ENCODE data around the gene JCAD.
A peak's percentile ranks its signal among the peaks of the same experiment; 100 is the strongest.

The JCAD gene

DNA sequence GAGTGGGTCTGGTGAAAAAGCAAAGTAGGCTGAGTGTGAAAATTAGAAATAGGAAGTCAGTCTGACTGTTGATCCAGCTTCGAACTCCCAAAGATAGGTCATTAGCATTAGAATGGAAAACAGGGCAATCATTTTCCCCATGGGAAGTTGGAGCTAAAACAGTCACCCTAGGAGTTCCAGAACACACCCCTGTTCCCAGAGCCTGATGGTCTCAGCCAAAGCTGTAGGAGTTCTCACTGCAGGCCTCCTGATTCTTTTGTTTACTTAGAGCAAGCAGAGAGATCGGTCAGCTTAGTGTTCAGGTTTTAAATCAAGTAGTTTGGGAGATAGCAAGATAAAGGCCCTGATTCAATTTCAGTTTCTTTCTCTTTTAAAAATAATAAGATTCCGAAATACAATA lies 28.8 kb upstream of the JCAD start:
- ATAC-seq (replicated peaks): no peak
- no peak for DNase-seq
- peaks cover 0 to 3% of the 10 kb centered on the region in 2 donors for H3K4me1 Mint-ChIP-seq (ENCODE audit: low read depth in 2 of 2)
- no peaks in the 10 kb centered on the region for H3K36me3 Mint-ChIP-seq (ENCODE audit: insufficient read depth)
- no peaks in the 10 kb centered on the region for H3K9me3 Mint-ChIP-seq
- H3K4me3 Mint-ChIP-seq: no peak overlapping the region
- H3K27ac Mint-ChIP-seq: no peak overlapping the region
- H3K27me3 Mint-ChIP-seq: peaks cover 22 to 32% of the 10 kb centered on the region in 2 donors

DNA sequence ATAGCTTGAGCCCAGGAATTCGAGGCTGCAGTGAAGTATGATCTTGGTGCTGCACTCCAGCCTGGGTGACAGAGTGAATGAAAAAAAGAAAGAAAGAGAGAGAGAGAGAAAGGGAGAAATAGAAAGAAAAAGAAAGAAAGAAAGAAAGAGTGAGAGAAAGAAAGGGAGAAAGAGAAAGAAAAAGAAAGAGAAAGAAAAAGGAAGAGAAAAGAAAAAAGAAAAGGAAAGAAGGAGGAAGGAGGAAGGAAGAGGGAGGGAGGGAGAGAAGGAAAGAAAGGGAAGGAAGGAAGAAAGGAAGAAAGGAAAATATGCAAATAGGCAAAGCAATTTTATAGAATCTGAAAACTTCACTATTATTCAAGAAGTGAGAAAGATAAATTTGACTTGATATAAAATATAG lies 24.5 kb upstream of the JCAD start:
- no peak for ATAC-seq (replicated peaks)
- peak overlapping the region in 1 of 2 donors; percentile 36 for H3K27ac Mint-ChIP-seq
- H3K27me3 Mint-ChIP-seq: peaks cover 40 to 45% of the 10 kb centered on the region in 2 donors
- H3K9me3 Mint-ChIP-seq: no peaks in the 10 kb centered on the region
- H3K4me3 Mint-ChIP-seq: no peak overlapping the region
- peaks cover 0 to 3% of the 10 kb centered on the region in 2 donors for H3K4me1 Mint-ChIP-seq (ENCODE audit: low read depth in 2 of 2)
- no peak for DNase-seq
- H3K36me3 Mint-ChIP-seq (ENCODE audit: insufficient read depth): no peaks in the 10 kb centered on the region

DNA sequence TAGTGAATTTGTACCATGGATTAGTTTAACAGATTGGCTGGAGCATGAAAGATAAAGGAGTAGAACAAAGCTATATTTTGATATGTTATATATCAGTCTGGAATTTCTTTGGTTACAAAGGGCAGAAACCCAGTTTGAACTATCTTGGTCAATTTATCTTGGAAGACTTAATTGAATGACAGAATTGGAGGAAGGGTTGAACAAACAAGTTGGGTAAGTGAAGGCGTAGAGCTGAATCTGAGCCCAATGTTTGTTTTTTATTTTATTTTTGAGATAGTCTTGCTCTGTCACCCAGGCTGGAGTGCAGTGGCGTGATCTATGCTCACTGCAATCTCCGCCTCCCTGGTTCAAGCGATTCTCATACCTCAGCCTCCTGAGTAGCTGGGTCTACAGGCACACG lies 21.8 kb upstream of the JCAD start:
- Mint-ChIP-seq H3K27ac (no peak overlapping the region), H3K4me3 (no peak overlapping the region), H3K9me3 (no peaks in the 10 kb centered on the region), H3K27me3 (peaks cover 52 to 71% of the 10 kb centered on the region in 2 donors), H3K4me1 (ENCODE audit: low read depth in 2 of 2) (peaks cover 0 to 3% of the 10 kb centered on the region in 2 donors), H3K36me3 (ENCODE audit: insufficient read depth) (no peaks in the 10 kb centered on the region)
- DNase-seq (no peak), ATAC-seq (replicated peaks) (no peak)

DNA sequence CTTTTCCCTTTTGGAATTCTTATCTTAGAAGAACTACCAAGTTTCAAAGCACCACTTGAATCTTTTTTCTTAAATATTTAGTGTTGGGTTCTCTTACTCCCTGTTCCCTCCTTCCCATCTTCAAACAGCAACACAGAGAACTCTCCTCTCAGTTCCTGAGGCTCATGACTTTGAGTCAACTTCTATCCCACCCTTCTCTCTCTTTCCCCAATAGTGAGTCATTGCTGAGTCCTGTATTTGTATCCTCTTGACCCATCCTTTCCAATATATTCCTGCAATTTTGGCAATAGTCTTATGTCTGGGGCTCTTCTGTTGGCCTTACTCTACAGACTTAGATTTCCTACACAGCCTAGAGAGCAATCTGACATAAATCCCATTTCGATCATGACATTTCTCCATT lies 20.8 kb upstream of the JCAD start:
- H3K9me3 Mint-ChIP-seq: no peaks in the 10 kb centered on the region
- H3K4me1 Mint-ChIP-seq (ENCODE audit: low read depth in 2 of 2): peaks cover 0 to 3% of the 10 kb centered on the region in 2 donors
- no peak overlapping the region for H3K27ac Mint-ChIP-seq
- no peaks in the 10 kb centered on the region for H3K36me3 Mint-ChIP-seq (ENCODE audit: insufficient read depth)
- H3K4me3 Mint-ChIP-seq: no peak overlapping the region
- no peak for ATAC-seq (replicated peaks)
- no peak for DNase-seq
- peaks cover 53 to 72% of the 10 kb centered on the region in 2 donors for H3K27me3 Mint-ChIP-seq

DNA sequence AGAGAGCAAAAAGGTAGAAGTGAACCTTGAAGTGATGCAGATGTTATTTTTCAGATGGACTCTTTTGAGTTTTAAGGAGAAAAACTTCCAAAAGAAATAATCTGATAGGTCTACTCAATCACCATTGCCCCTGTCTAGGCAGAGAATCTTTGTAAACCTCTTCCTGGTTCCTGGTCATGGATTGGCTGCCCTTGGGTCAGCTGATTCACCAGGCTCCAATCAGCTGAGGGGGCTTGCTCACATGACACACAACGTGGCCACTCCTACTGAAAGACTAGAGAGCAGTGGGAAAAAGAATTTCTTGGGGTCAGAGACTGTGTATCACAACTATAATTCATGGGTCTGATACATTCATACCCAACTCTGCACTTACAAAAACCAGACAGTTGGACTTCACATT lies 20.0 kb upstream of the JCAD start:
- peaks cover 0 to 3% of the 10 kb centered on the region in 2 donors for H3K4me1 Mint-ChIP-seq (ENCODE audit: low read depth in 2 of 2)
- H3K27me3 Mint-ChIP-seq: peaks cover 45 to 69% of the 10 kb centered on the region in 2 donors
- DNase-seq: no peak
- H3K9me3 Mint-ChIP-seq: no peaks in the 10 kb centered on the region
- no peak overlapping the region for H3K27ac Mint-ChIP-seq
- ATAC-seq (replicated peaks): no peak
- H3K36me3 Mint-ChIP-seq (ENCODE audit: insufficient read depth): no peaks in the 10 kb centered on the region
- H3K4me3 Mint-ChIP-seq: no peak overlapping the region

DNA sequence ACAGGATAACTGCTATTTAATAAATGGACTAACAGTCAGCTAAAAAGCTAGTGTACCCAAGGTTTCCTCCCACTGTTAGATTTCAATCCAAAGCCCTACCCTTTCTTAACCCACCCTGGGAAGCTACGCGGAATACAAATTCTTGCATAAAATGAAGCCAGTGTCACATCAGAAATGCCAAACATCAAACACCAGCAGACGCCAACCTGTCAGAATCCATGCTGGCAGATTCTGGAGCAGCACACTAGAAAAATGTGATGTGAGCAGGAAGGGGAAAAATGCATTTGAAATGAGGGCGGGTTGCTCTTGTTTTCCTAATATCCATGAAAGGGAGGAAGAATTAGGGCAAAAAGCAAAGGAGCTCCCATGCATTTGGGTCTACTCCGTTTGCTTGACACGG lies 16.1 kb upstream of the JCAD start:
- no peak for DNase-seq
- H3K36me3 Mint-ChIP-seq (ENCODE audit: insufficient read depth): no peaks in the 10 kb centered on the region

DNA sequence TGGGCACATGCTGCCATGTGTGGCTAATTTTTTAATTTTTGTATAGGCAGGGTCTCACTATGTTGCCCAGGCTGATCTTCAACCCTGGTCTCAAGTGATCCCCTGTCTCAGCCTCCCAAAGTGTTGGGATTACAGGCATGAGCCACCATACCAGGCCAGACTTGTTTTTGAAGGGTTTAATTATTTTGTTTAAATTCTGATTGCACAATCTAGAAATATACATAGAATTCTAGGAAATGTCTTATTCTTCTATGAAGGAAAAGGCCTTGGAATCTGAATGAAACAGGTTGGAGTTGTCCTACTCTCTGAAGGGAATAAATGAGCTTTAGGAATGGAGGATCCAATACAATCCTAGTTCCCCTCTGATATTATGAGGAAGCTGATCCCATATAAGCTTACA lies 15.5 kb upstream of the JCAD start:
- DNase-seq: no peak
- H3K9me3 Mint-ChIP-seq: no peaks in the 10 kb centered on the region
- no peaks in the 10 kb centered on the region for H3K4me1 Mint-ChIP-seq (ENCODE audit: low read depth in 2 of 2)
- no peak for ATAC-seq (replicated peaks)
- H3K27me3 Mint-ChIP-seq: peaks cover 18 to 57% of the 10 kb centered on the region in 2 donors
- no peaks in the 10 kb centered on the region for H3K36me3 Mint-ChIP-seq (ENCODE audit: insufficient read depth)
- no peak overlapping the region for H3K4me3 Mint-ChIP-seq
- H3K27ac Mint-ChIP-seq: no peak overlapping the region

More for the DNA sequence above, 16.1 kb upstream of the JCAD start:
- H3K4me1 Mint-ChIP-seq (ENCODE audit: low read depth in 2 of 2): no peaks in the 10 kb centered on the region
- no peak for ATAC-seq (replicated peaks)
- H3K27me3 Mint-ChIP-seq: peaks cover 24 to 57% of the 10 kb centered on the region in 2 donors
- H3K9me3 Mint-ChIP-seq: no peaks in the 10 kb centered on the region
- no peak overlapping the region for H3K27ac Mint-ChIP-seq
- H3K4me3 Mint-ChIP-seq: no peak overlapping the region

DNA sequence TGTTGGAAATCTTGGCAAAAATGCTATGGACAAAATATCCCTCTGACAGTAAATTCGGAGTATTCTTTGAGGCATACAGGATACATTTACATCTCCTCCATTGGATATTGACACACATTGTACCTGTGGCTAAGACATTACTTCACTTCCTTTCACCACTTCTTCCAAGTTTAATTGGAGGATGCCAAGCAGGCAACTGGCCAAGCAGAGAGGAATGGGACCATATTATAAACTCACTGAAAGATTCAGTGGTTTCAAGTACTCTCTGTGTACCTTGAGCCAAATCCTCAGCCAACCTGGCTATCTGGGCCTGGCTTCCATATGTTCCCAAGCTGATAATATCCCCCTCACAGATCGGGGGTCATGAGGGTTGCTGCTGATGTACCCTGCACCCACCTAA lies 14.7 kb upstream of the JCAD start:
- no peak for ATAC-seq (replicated peaks)
- Mint-ChIP-seq H3K4me1 (ENCODE audit: low read depth in 2 of 2) (no peaks in the 10 kb centered on the region), H3K27me3 (peaks cover 17 to 56% of the 10 kb centered on the region in 2 donors), H3K4me3 (no peak overlapping the region), H3K27ac (no peak overlapping the region), H3K9me3 (no peaks in the 10 kb centered on the region), H3K36me3 (ENCODE audit: insufficient read depth) (no peaks in the 10 kb centered on the region)
- DNase-seq: no peak

DNA sequence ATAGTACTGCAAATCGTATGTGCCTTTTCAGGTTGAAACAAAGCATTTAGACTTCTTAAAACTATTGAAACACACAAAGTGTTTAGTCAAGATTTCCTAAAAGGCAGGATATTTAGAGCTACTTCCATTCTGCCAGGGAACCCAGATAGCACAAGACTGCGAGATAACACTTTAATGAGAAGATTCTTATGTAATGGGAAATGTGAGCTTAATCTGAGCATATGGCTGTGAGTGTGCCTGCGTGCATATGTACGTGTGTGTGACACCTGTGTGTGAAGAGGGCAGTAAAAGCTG lies 14.3 kb upstream of the JCAD start:
- Mint-ChIP-seq H3K9me3 (no peaks in the 10 kb centered on the region), H3K4me3 (no peak overlapping the region), H3K36me3 (ENCODE audit: insufficient read depth) (no peaks in the 10 kb centered on the region), H3K27me3 (peaks cover 17 to 54% of the 10 kb centered on the region in 2 donors), H3K4me1 (ENCODE audit: low read depth in 2 of 2) (no peaks in the 10 kb centered on the region), H3K27ac (no peak overlapping the region)
- ATAC-seq (replicated peaks) (no peak), DNase-seq (no peak)

DNA sequence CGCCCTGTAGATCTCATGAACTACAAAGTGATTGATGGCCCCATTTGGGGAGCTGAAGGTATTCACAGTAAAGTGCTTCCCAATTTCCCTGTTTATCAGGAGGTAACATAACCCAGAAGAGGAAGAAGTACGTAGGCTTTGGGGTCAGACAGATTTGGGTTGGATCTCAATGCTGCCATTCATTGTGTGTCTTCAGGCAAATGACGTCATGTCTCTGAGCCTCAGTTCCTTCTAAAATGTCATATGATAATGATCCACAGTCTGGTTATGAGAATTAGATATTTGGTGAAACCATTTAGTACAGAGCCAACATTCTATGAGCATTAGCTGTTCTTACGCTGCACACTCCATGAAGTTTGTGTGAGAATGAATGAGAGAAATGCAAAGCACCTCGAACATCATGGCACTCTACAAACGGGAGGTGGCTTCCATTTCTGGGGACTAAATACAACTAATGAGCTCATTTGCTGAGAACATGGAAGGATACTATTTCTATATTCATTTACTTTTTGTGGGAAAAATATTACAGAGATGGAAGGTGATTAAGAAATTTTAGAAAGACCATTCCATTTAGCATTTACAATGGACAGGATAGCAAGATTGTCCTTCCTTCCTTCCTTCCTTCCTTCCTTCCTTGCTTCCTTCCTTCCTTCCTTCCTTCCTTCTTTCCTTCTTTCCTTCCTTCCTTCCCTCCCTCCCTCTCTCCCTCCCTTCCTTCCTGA lies 13.8 kb upstream of the JCAD start:
- H3K9me3 Mint-ChIP-seq: no peaks in the 10 kb centered on the region
- H3K27me3 Mint-ChIP-seq: peaks cover 12 to 49% of the 10 kb centered on the region in 2 donors
- no peak overlapping the region for H3K4me3 Mint-ChIP-seq
- H3K4me1 Mint-ChIP-seq (ENCODE audit: low read depth in 2 of 2): no peaks in the 10 kb centered on the region
- DNase-seq: no peak
- H3K27ac Mint-ChIP-seq: no peak overlapping the region
- ATAC-seq (replicated peaks): no peak
- H3K36me3 Mint-ChIP-seq (ENCODE audit: insufficient read depth): no peaks in the 10 kb centered on the region

DNA sequence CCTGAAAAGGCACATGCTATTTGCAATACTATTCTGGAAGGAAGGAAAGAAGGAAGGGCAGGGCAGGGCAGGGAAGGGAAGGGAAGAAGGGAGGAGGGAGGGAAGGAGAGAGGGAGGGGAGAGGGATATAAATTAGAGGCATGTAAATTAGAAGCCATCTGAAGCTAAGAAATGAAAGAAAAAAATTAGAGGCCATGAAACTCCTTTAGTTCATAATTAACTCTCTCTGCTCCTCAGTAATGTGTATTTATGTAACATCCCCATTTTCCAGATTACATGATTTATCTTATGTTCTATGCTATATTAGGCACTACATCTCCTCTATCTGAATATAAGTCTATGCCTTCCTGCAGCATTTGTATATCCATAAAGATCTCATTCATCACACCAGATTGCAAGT lies 12.7 kb upstream of the JCAD start:
- no peak overlapping the region for H3K27ac Mint-ChIP-seq
- H3K4me3 Mint-ChIP-seq: no peak overlapping the region
- no peaks in the 10 kb centered on the region for H3K4me1 Mint-ChIP-seq (ENCODE audit: low read depth in 2 of 2)
- H3K9me3 Mint-ChIP-seq: no peaks in the 10 kb centered on the region
- ATAC-seq (replicated peaks): no peak
- DNase-seq: no peak
- H3K27me3 Mint-ChIP-seq: peaks cover 5 to 38% of the 10 kb centered on the region in 2 donors
- no peaks in the 10 kb centered on the region for H3K36me3 Mint-ChIP-seq (ENCODE audit: insufficient read depth)

DNA sequence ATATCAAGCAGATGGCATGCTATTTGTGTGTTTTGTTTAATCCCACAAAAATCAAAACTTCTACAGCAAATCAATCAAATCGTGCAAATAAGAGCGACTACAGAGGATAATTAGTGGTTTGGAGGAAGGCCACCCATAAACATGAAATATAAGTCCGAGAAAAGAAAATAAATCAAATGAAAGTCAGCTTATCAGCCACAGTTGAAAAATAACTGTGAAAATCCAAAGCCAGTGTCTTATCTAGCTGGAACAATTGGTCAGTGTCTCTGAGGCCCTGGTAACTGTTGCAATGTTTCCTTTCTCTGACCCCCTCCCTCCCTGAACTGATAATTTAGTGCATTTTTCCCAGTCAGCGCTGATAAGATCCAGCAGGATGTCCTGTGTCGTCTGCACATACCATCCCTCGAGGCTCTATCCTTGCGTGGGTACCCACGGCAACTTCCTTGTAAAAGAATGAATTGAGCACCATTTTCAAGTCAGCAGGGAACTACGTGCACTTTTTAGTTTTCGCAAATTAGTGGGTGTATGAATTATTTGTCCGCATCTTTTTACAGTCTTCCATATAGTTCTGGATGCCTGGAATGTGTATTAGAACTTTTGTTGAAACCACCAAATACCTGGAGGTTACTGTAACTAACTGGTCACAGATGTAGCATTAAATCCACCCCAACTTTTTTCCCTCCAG lies 10.8 kb upstream of the JCAD start:
- Mint-ChIP-seq H3K9me3 (no peaks in the 10 kb centered on the region), H3K27ac (no peak overlapping the region), H3K4me1 (ENCODE audit: low read depth in 2 of 2) (no peaks in the 10 kb centered on the region), H3K4me3 (no peak overlapping the region), H3K27me3 (peaks cover 0 to 22% of the 10 kb centered on the region in 2 donors), H3K36me3 (ENCODE audit: insufficient read depth) (no peaks in the 10 kb centered on the region)
- DNase-seq: no peak
- no peak for ATAC-seq (replicated peaks)

DNA sequence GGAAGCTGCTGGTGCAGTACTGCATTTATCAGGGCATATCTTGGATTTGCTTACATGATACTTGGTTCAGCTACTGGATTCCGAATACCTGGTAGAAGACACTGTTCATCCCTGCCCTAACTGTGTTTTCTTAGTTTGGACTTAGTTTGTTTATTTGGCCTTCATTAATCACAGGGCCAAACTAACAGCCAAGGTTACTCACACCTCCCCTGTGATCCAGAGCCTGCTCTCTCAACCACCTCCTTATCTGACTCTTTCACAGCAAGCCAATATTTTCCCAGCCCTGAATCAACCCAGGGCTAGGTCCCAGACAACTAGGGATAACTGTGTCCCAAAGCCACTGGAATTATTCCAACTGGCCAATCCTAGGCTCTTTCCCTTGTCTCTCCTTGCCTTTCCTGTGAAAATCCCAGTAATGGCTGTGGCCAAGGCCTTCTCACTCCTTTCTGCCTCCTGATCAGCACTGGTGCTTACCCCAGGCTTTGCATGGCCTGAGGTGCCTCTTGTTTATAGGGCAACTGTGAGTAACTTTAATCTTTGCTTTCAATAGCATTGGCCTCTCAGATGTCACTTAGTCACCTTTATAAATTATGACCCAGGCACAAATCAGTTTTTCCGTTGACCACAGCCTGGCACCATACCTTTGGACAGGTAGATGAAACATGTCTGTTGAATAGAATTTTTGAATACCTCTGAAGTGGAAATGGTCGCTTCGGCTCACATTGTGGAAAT lies 9.3 kb upstream of the JCAD start:
- Mint-ChIP-seq H3K27ac (no peak overlapping the region), H3K9me3 (no peaks in the 10 kb centered on the region), H3K4me1 (ENCODE audit: low read depth in 2 of 2) (no peaks in the 10 kb centered on the region), H3K4me3 (no peak overlapping the region), H3K27me3 (peaks cover 0 to 23% of the 10 kb centered on the region in 2 donors), H3K36me3 (ENCODE audit: insufficient read depth) (no peaks in the 10 kb centered on the region)
- ATAC-seq (replicated peaks): no peak
- DNase-seq: no peak

DNA sequence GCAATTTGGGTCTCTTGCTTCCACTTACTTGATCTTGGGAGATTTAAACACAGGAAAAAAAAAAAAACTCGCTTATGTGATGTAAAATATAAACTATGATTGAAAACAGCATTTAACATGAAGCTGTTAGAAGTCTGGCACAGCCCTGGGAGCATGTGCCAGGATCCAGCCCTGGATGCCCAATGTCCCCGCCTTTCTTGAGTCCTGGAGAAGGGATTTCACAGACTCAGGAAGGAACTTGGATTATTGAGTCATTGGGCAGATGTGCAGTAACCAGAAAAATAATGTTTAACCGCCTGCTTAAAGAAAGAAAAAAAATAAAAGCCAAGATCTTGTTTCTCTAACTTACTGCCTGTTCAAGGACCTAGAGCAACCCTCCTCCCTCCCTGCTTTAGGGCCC lies 3.7 kb upstream of the JCAD start:
- H3K9me3 Mint-ChIP-seq: no peaks in the 10 kb centered on the region
- H3K27me3 Mint-ChIP-seq: peaks cover 45 to 64% of the 10 kb centered on the region in 2 donors
- peaks cover 2% of the 10 kb centered on the region for H3K36me3 Mint-ChIP-seq (ENCODE audit: insufficient read depth)
- DNase-seq (no peak), ATAC-seq (replicated peaks) (no peak)
- H3K4me3 Mint-ChIP-seq: no peak overlapping the region
- H3K27ac Mint-ChIP-seq: no peak overlapping the region
- H3K4me1 Mint-ChIP-seq (ENCODE audit: low read depth in 2 of 2): peaks cover 6 to 7% of the 10 kb centered on the region in 2 donors
